Measurements from ENCODE around the gene BAG2.

Gene BAG2

DNA sequence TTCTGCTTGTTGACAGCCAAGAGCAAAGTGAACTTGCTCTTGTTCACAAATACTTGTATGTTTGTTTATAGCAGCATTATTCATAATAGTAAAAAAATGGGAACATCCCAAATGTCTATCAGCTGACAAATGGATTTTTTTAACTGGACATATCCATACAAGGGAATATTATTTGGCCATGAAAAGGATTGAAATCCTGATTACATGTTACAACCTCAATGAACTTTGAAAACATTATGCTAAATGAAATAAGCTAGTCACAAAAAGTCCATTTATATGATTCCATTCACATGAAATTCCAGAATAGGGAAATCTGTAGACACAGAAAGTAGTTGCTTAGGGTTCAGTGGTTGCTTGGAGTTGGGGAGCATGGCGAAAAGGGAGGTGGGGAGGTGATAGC is 28.4 kb upstream of the BAG2 start:
- Histone ChIP-seq H3K9me3 (ENCODE audit: control insufficient read depth in 2 of 2, low read length in 2 of 2) (no peaks in the 10 kb centered on the region), H3K4me3 (ENCODE audit: low read length in 2 of 2) (no peak overlapping the region), H3K27ac (ENCODE audit: low read depth in 2 of 2, low read length in 2 of 2) (no peak overlapping the region)

GRCh38 chr6:57147401-57147800 is 24.7 kb upstream of the BAG2 start:
- Histone ChIP-seq H3K36me3 (ENCODE audit: control insufficient read depth in 2 of 2, insufficient read depth in 2 of 2, low read length in 2 of 2) (peaks cover 32% of the 10 kb centered on the region in 2 donors), H3K4me1 (ENCODE audit: control insufficient read depth in 2 of 2, insufficient read depth in 2 of 2, low read length in 2 of 2) (no peaks in the 10 kb centered on the region), H3K9ac (ENCODE audit: low read depth in 1 of 2, low read length in 2 of 2) (no peak overlapping the region), H3K27me3 (ENCODE audit: control insufficient read depth in 2 of 2, insufficient read depth in 2 of 2, low read length in 2 of 2) (no peaks in the 10 kb centered on the region), H3K27ac (ENCODE audit: low read depth in 2 of 2, low read length in 2 of 2) (no peak overlapping the region), H3K9me3 (ENCODE audit: control insufficient read depth in 2 of 2, low read length in 2 of 2) (no peaks in the 10 kb centered on the region), H3K4me3 (ENCODE audit: low read length in 2 of 2) (no peak overlapping the region)

More for the DNA sequence above, 28.4 kb upstream of the BAG2 start:
- H3K9ac ChIP-seq (ENCODE audit: low read depth in 1 of 2, low read length in 2 of 2), result no peak overlapping the region
- H3K4me1 ChIP-seq (ENCODE audit: control insufficient read depth in 2 of 2, insufficient read depth in 2 of 2, low read length in 2 of 2), result no peaks in the 10 kb centered on the region
- no peaks in the 10 kb centered on the region for H3K27me3 ChIP-seq (ENCODE audit: control insufficient read depth in 2 of 2, insufficient read depth in 2 of 2, low read length in 2 of 2)
- H3K36me3 ChIP-seq (ENCODE audit: control insufficient read depth in 2 of 2, insufficient read depth in 2 of 2, low read length in 2 of 2), result peaks cover 18 to 29% of the 10 kb centered on the region in 2 donors

DNA sequence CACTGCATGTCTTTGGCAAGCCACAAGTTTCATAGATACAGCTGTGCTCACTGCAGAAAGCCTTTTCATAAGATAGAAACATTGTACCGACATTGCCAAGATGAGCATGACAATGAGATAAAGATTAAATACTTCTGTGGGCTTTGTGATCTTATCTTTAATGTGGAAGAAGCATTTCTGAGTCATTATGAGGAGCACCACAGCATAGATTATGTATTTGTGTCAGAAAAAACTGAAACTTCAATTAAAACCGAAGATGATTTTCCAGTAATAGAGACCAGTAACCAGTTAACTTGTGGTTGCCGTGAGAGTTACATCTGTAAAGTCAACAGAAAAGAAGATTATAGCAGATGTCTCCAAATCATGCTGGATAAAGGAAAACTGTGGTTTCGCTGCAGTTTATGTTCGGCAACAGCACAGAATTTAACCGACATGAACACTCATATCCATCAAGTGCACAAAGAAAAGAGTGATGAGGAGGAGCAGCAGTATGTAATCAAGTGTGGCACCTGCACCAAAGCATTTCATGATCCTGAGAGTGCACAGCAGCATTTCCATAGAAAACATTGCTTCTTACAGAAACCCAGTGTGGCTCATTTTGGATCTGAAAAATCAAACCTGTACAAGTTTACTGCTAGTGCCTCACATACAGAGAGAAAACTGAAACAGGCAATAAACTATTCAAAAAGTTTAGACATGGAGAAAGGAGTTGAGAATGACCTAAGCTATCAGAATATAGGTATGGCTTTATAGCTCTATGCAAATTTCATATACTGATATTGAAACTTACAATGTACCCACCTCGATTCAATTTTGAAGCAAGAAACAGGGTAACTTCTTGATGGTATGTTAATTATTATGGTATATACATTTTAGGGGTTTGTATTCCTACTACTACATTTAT is 23.9 kb upstream of the BAG2 start:
- Histone ChIP-seq H3K27ac (ENCODE audit: low read depth in 2 of 2, low read length in 2 of 2) (no peak overlapping the region), H3K9me3 (ENCODE audit: control insufficient read depth in 2 of 2, low read length in 2 of 2) (no peaks in the 10 kb centered on the region), H3K36me3 (ENCODE audit: control insufficient read depth in 2 of 2, insufficient read depth in 2 of 2, low read length in 2 of 2) (peaks cover 31 to 34% of the 10 kb centered on the region in 2 donors), H3K4me3 (ENCODE audit: low read length in 2 of 2) (no peak overlapping the region), H3K4me1 (ENCODE audit: control insufficient read depth in 2 of 2, insufficient read depth in 2 of 2, low read length in 2 of 2) (no peaks in the 10 kb centered on the region), H3K27me3 (ENCODE audit: control insufficient read depth in 2 of 2, insufficient read depth in 2 of 2, low read length in 2 of 2) (no peaks in the 10 kb centered on the region), H3K9ac (ENCODE audit: low read depth in 1 of 2, low read length in 2 of 2) (no peak overlapping the region)

DNA sequence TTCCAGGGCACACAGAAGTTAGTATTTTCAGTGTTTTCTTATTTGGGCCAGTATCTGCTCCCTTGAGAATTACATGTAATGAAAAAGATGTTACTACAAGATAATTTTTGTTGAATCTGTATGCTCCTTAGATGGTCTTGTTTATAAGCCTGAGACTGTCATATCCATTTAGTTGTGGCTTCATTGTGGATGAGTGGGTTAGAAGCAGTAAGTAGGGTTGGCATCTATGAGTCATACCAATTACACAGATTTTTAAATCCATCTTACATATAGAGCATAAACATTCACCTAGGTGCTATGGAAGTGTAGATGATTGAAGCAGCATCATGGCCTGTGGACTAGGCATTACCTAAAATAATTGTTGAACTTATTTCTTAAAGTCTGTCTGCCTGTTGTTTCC is 13.5 kb upstream of the BAG2 start:
- Histone ChIP-seq H3K9me3 (ENCODE audit: control insufficient read depth in 2 of 2, low read length in 2 of 2) (no peaks in the 10 kb centered on the region), H3K36me3 (ENCODE audit: control insufficient read depth in 2 of 2, insufficient read depth in 2 of 2, low read length in 2 of 2) (peaks cover 6 to 8% of the 10 kb centered on the region in 2 donors), H3K9ac (ENCODE audit: low read depth in 1 of 2, low read length in 2 of 2) (no peak overlapping the region), H3K4me3 (ENCODE audit: low read length in 2 of 2) (no peak overlapping the region), H3K4me1 (ENCODE audit: control insufficient read depth in 2 of 2, insufficient read depth in 2 of 2, low read length in 2 of 2) (no peaks in the 10 kb centered on the region), H3K27me3 (ENCODE audit: control insufficient read depth in 2 of 2, insufficient read depth in 2 of 2, low read length in 2 of 2) (no peaks in the 10 kb centered on the region), H3K27ac (ENCODE audit: low read depth in 2 of 2, low read length in 2 of 2) (no peak overlapping the region)

GRCh38 chr6:57159127-57159526 is 13.0 kb upstream of the BAG2 start:
- Histone ChIP-seq H3K9me3 (ENCODE audit: control insufficient read depth in 2 of 2, low read length in 2 of 2) (no peaks in the 10 kb centered on the region), H3K27ac (ENCODE audit: low read depth in 2 of 2, low read length in 2 of 2) (no peak overlapping the region), H3K36me3 (ENCODE audit: control insufficient read depth in 2 of 2, insufficient read depth in 2 of 2, low read length in 2 of 2) (peaks cover 3 to 6% of the 10 kb centered on the region in 2 donors), H3K4me3 (ENCODE audit: low read length in 2 of 2) (no peak overlapping the region), H3K9ac (ENCODE audit: low read depth in 1 of 2, low read length in 2 of 2) (no peak overlapping the region), H3K4me1 (ENCODE audit: control insufficient read depth in 2 of 2, insufficient read depth in 2 of 2, low read length in 2 of 2) (no peaks in the 10 kb centered on the region), H3K27me3 (ENCODE audit: control insufficient read depth in 2 of 2, insufficient read depth in 2 of 2, low read length in 2 of 2) (no peaks in the 10 kb centered on the region)

- Histone ChIP-seq H3K27ac (ENCODE audit: low read depth in 2 of 2, low read length in 2 of 2) (no peak overlapping the region), H3K9ac (ENCODE audit: low read depth in 1 of 2, low read length in 2 of 2) (no peak overlapping the region), H3K4me3 (ENCODE audit: low read length in 2 of 2) (no peak overlapping the region), H3K27me3 (ENCODE audit: control insufficient read depth in 2 of 2, insufficient read depth in 2 of 2, low read length in 2 of 2) (no peaks in the 10 kb centered on the region), H3K36me3 (ENCODE audit: control insufficient read depth in 2 of 2, insufficient read depth in 2 of 2, low read length in 2 of 2) (peaks cover 2 to 3% of the 10 kb centered on the region in 2 donors), H3K4me1 (ENCODE audit: control insufficient read depth in 2 of 2, insufficient read depth in 2 of 2, low read length in 2 of 2) (no peaks in the 10 kb centered on the region), H3K9me3 (ENCODE audit: control insufficient read depth in 2 of 2, low read length in 2 of 2) (no peaks in the 10 kb centered on the region)
These were observed 10.1 kb upstream of the BAG2 start for GRCh38 chr6:57162028-57162427.

- Histone ChIP-seq H3K27ac (ENCODE audit: low read depth in 2 of 2, low read length in 2 of 2) (no peak overlapping the region), H3K27me3 (ENCODE audit: control insufficient read depth in 2 of 2, insufficient read depth in 2 of 2, low read length in 2 of 2) (no peaks in the 10 kb centered on the region), H3K9me3 (ENCODE audit: control insufficient read depth in 2 of 2, low read length in 2 of 2) (no peaks in the 10 kb centered on the region), H3K9ac (ENCODE audit: low read depth in 1 of 2, low read length in 2 of 2) (no peak overlapping the region), H3K4me1 (ENCODE audit: control insufficient read depth in 2 of 2, insufficient read depth in 2 of 2, low read length in 2 of 2) (no peaks in the 10 kb centered on the region), H3K4me3 (ENCODE audit: low read length in 2 of 2) (no peak overlapping the region), H3K36me3 (ENCODE audit: control insufficient read depth in 2 of 2, insufficient read depth in 2 of 2, low read length in 2 of 2) (peaks cover 2 to 5% of the 10 kb centered on the region in 2 donors)
These were observed 9.6 kb upstream of the BAG2 start for GRCh38 chr6:57162516-57162915.

GRCh38 chr6:57163956-57164355 is 8.2 kb upstream of the BAG2 start:
- Histone ChIP-seq H3K27me3 (ENCODE audit: control insufficient read depth in 2 of 2, insufficient read depth in 2 of 2, low read length in 2 of 2) (no peaks in the 10 kb centered on the region), H3K4me3 (ENCODE audit: low read length in 2 of 2) (no peak overlapping the region), H3K9me3 (ENCODE audit: control insufficient read depth in 2 of 2, low read length in 2 of 2) (no peaks in the 10 kb centered on the region), H3K4me1 (ENCODE audit: control insufficient read depth in 2 of 2, insufficient read depth in 2 of 2, low read length in 2 of 2) (no peaks in the 10 kb centered on the region), H3K9ac (ENCODE audit: low read depth in 1 of 2, low read length in 2 of 2) (no peak overlapping the region), H3K27ac (ENCODE audit: low read depth in 2 of 2, low read length in 2 of 2) (no peak overlapping the region), H3K36me3 (ENCODE audit: control insufficient read depth in 2 of 2, insufficient read depth in 2 of 2, low read length in 2 of 2) (peaks cover 2 to 5% of the 10 kb centered on the region in 2 donors)

DNA sequence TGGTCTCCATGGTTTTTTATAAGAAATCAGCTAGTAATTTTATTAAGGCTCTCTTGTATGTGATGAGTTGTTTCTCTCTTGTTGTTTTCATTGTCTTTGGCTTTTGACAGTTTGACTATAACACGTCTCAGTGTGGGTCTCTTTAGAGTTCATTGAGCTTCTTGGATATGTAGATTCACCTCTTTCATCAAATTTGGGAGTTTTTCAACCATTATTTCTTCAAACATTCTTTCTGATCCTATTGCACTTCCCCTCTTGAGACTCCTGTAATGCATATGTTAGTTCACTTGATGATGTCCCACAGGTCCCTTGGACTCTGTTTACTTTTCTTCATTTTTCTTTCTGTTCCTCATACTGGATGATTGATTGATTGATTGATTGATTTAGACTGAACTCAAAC is 7.0 kb upstream of the BAG2 start:
- Histone ChIP-seq H3K27ac (ENCODE audit: low read depth in 2 of 2, low read length in 2 of 2) (no peak overlapping the region), H3K9me3 (ENCODE audit: control insufficient read depth in 2 of 2, low read length in 2 of 2) (no peaks in the 10 kb centered on the region), H3K4me1 (ENCODE audit: control insufficient read depth in 2 of 2, insufficient read depth in 2 of 2, low read length in 2 of 2) (no peaks in the 10 kb centered on the region), H3K4me3 (ENCODE audit: low read length in 2 of 2) (no peak overlapping the region), H3K27me3 (ENCODE audit: control insufficient read depth in 2 of 2, insufficient read depth in 2 of 2, low read length in 2 of 2) (no peaks in the 10 kb centered on the region), H3K9ac (ENCODE audit: low read depth in 1 of 2, low read length in 2 of 2) (no peak overlapping the region), H3K36me3 (ENCODE audit: control insufficient read depth in 2 of 2, insufficient read depth in 2 of 2, low read length in 2 of 2) (peaks cover 2 to 7% of the 10 kb centered on the region in 2 donors)

GRCh38 chr6:57173056-57173885 is 1.1 kb downstream of the BAG2 start:
- H3K9ac ChIP-seq (ENCODE audit: low read depth in 1 of 2, low read length in 2 of 2), result peak overlapping the region; percentile 73 to 74
- peak overlapping the region; percentile 68 to 71 for H3K4me3 ChIP-seq (ENCODE audit: low read length in 2 of 2)
- no peaks in the 10 kb centered on the region for H3K9me3 ChIP-seq (ENCODE audit: control insufficient read depth in 2 of 2, low read length in 2 of 2)
- peaks cover 0 to 5% of the 10 kb centered on the region in 2 donors for H3K36me3 ChIP-seq (ENCODE audit: control insufficient read depth in 2 of 2, insufficient read depth in 2 of 2, low read length in 2 of 2)
- H3K27ac ChIP-seq (ENCODE audit: low read depth in 2 of 2, low read length in 2 of 2), result peak overlapping the region; percentile 63 to 89
- peaks cover 7 to 16% of the 10 kb centered on the region in 2 donors for H3K4me1 ChIP-seq (ENCODE audit: control insufficient read depth in 2 of 2, insufficient read depth in 2 of 2, low read length in 2 of 2)
- H3K27me3 ChIP-seq (ENCODE audit: control insufficient read depth in 2 of 2, insufficient read depth in 2 of 2, low read length in 2 of 2), result peaks cover 0 to 5% of the 10 kb centered on the region in 2 donors

Measured in mucosa of rectum (tissue), 2 donors.